Right hindlimb (tissue), 1 donor: ENCODE results near the gene DLAT.
"Not testable (repeated sequence)": the region's sequence is repeated elsewhere in the genome, so short reads cannot be mapped to it uniquely, and the experiment has no call there.

Source experiments
- DNase-seq: peaks from one replicate; pipeline ENCODE4 v3.0.0-alpha.2; 2018

Gene DLAT

GRCh38 chr11:112051768-112052167 lies 26.6 kb downstream of the DLAT start:
- DNase-seq, result no peak

GRCh38 chr11:112057170-112057569 lies 32.0 kb downstream of the DLAT start:
- no peak for DNase-seq

GRCh38 chr11:112058103-112058502 lies 32.9 kb downstream of the DLAT start:
- DNase-seq, result no peak

- no peak for DNase-seq
These were observed 37.7 kb downstream of the DLAT start for GRCh38 chr11:112062923-112063322.

GRCh38 chr11:112073941-112074811 lies 49.0 kb downstream of the DLAT start, which contains the start of the genes NKAPD1 and PIH1D2:
Gene NKAPD1 (plus strand): TSS chr11:112074299. CDS start chr11:112075575, 1,276 bp downstream.
Gene PIH1D2 (minus strand): TSS chr11:112074017. CDS start chr11:112073174, 843 bp downstream.
- peak; percentile 87 for DNase-seq

GRCh38 chr11:112082729-112083128 lies 57.5 kb downstream of the DLAT start:
- no peak for DNase-seq

- DNase-seq, result peak; percentile 19
These were observed 60.7 kb downstream of the DLAT start for GRCh38 chr11:112085822-112086421.

- DNase-seq, result peak; percentile 97
These were observed 61.4 kb downstream of the DLAT start, which contains the start of the genes SDHD and TIMM8B for GRCh38 chr11:112086422-112087191. Gene SDHD (plus strand): TSS chr11:112086873. CDS start chr11:112086908, 35 bp downstream. Gene TIMM8B (minus strand): TSS chr11:112086756. CDS start chr11:112086723, 33 bp downstream.

GRCh38 chr11:112087212-112087611 lies 62.0 kb downstream of the DLAT start:
- DNase-seq, result no peak

GRCh38 chr11:112095302-112095701 lies 70.1 kb downstream of the DLAT start:
- DNase-seq, result not testable (repeated sequence)

GRCh38 chr11:112096194-112096593 lies 71.0 kb downstream of the DLAT start:
- no peak for DNase-seq

- DNase-seq, result no peak
These were observed 72.7 kb downstream of the DLAT start for GRCh38 chr11:112097734-112098528.

- no peak for DNase-seq
These were observed 75.3 kb downstream of the DLAT start for GRCh38 chr11:112100462-112100861.

GRCh38 chr11:112103446-112103845 lies 78.2 kb downstream of the DLAT start:
- no peak for DNase-seq

- no peak for DNase-seq
These were observed 80.9 kb downstream of the DLAT start for GRCh38 chr11:112106070-112106469.
